ENCODE data around the gene NCKAP5L.

DNA sequence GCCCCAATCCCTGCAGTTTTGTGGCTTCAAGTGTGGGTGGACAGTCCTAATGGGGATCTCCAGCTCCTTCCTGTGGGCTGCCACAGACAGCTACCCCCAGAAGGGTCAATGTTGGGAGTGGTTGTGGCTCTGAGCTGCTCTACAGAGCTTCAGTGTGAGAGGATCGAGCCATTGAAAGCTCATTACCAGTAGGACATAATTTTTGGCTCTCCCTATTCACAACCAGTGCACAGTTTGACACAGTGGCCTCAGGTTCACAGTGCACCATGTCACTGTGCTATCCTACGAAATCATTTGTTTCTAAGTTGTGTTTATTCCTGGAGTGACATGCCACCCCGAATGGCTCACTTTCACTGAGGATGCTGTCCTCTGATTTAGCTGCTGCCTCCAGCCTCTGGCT lies 64.1 kb downstream of the NCKAP5L start:
- TF ChIP-seq POLR2A (IDR thresholded peaks at IDR 0.05) (no peak), POLR2AphosphoS5 (IDR thresholded peaks at IDR 0.05) (no peak)
- TF ChIP-seq, protein P1, sequence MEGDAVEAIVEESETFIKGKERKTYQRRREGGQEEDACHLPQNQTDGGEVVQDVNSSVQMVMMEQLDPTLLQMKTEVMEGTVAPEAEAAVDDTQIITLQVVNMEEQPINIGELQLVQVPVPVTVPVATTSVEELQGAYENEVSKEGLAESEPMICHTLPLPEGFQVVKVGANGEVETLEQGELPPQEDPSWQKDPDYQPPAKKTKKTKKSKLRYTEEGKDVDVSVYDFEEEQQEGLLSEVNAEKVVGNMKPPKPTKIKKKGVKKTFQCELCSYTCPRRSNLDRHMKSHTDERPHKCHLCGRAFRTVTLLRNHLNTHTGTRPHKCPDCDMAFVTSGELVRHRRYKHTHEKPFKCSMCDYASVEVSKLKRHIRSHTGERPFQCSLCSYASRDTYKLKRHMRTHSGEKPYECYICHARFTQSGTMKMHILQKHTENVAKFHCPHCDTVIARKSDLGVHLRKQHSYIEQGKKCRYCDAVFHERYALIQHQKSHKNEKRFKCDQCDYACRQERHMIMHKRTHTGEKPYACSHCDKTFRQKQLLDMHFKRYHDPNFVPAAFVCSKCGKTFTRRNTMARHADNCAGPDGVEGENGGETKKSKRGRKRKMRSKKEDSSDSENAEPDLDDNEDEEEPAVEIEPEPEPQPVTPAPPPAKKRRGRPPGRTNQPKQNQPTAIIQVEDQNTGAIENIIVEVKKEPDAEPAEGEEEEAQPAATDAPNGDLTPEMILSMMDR (IDR thresholded peaks at IDR 0.05) = no peak
